COLO668 (cell line): ENCODE results near the gene MYOF.
A peak's percentile ranks its signal among the peaks of the same experiment; 100 is the strongest.
"Not testable (repeated sequence)": the region's sequence is repeated elsewhere in the genome, so short reads cannot be mapped to it uniquely, and the experiment has no call there.

Source experiments
- DNase-seq: peaks from one replicate; lab custom pipeline; 2025; ENCODE audit not compliant: unreplicated experiment; lab: John Stamatoyannopoulos, UW

Gene MYOF

DNA sequence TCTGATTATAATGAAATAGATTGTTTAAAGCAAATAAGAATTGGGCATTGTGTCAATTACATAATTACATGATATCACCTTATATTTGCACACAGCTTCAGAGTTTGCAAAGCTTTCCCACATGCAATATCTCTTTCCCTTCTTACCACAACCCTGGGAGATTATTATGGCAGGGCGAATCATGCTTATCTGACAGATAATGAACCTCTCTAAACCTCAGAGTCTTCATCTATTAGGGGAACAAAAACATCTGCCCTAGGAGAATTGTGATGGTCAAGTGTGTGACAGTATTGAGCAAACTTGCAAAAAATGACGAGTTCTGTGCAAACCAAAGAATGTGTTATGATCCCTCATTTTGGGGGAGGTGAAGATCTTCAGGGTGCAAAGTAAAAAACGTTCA lies 90.0 kb downstream of the MYOF start:
- no peak for DNase-seq

DNA sequence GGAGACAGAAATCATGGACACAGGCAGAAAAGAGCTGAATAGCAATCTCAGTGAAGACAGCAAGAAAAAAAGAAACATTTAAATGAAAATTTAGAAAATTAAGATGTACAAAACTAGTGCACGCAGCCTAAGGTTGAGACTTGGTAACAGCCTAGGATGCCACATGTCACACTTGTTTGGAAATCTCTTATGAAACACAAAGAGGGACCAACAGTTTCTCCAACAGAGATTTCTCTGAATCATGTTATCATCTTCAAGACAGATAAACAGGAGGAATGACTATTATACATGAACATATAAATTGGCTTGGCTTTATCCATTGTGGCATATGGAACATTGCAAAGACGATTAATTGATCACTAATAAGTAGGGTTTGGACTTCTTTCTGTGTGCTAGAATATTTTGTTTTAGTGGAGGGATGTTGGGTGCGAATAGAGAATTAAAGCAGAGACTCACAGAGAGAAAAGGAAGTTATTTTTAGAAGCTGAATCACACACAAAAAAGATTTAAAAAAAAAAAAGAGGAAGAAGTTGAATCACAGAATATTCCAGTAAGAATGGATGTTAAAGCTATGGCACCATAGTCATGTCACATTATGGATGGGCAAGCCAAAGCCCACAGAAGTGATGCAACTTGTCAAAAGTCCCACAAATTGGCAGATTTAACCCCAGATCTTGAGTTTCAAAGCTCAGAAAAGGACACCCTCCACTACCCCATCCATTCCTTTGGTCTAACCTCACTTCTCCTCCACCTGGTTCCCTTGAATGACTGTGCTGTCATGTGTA lies 91.6 kb downstream of the MYOF start:
- no peak for DNase-seq

DNA sequence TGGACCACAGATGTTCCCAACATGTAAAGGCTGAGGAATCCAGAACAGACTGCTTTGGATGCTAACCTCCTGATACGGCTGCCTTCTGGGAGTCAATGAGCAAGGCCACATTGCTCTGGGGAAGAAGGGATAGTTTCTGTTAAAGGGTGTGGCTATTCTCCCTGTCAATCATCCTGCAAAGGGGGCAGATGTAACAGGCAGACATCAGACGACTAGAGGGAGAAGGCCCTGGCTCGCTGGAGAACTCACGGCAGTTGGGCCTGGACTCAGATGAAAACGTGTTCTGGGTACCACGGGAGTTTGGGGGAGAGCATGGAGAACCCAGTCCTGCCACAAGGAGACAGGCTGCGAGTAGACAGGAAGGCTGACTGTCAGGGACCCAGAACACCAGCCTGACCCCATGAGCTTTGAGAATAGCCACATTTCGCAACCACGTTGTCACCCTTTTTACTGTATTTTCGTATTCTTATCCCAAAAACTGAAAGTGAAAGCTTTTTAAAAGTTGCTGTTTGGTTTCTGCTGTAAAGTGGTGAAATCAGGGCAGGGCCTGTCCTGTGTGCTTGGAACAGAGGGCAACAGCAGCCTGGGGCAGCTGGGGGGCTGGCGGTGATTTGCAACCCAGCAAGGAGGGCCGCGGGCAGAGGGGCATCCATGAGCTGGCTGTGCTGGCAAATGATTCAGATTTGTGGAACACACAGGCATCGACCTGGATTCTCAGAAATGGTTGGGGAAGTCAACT lies 95.3 kb downstream of the MYOF start:
- DNase-seq, result no peak

DNA sequence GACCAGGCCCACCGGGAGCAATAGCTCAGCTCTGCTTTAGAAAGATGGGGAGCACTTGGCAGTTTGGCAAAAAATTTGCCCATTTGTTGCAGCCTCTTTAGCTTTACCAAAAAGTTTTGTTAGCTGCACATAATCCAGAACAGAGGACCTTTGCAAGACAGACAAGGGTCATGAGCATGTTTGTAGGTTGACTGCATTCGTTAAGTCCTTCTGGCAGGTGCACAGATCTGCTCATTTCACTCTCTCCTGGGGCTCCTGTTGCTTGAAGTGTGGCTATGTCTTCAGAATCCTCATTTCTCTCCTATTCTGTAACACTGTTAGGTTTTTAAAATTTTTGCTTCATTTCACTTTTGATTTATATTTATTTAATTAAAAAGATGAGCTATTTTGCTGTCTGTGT lies 96.8 kb downstream of the MYOF start:
- no peak for DNase-seq

DNA sequence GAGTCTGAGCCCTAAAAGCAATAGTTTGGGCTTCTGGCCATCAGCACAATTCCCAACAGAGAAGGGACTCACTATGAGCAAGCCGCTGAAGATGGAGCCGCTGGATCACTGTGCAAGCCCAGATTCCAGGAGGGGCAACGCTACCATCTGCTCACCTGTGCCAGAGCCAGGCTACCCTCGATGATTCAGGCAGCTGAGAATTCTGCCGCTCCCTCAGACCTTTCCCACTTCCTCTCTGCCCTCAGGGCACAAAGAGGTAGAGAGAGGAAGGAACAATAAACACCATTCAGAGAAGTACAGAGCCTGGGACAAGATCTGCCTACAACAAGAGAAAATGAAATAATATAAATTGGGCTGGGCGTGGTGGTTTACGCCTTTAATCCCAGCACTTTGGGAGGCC lies 98.1 kb downstream of the MYOF start:
- peak; percentile 51 for DNase-seq

DNA sequence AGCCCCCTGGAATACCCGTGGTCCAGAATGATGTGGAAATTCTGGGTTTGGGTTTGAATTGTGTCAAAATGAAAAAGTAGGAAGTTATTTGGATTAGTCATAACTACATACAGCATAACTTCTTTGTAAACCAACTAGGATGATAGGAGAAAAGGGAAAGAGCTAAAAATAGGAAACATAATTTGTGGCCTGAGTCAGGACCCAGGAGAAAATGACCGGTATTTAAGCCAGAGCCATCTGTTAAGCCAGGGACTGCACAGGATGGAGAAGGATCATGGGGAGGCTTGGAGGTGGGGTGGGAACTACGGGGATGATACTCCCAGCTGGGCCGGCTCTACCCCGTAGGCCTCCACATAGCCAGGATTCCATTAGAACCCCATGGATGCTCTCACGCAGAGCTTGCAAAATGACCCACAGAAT lies 98.6 kb downstream of the MYOF start:
- no peak for DNase-seq

DNA sequence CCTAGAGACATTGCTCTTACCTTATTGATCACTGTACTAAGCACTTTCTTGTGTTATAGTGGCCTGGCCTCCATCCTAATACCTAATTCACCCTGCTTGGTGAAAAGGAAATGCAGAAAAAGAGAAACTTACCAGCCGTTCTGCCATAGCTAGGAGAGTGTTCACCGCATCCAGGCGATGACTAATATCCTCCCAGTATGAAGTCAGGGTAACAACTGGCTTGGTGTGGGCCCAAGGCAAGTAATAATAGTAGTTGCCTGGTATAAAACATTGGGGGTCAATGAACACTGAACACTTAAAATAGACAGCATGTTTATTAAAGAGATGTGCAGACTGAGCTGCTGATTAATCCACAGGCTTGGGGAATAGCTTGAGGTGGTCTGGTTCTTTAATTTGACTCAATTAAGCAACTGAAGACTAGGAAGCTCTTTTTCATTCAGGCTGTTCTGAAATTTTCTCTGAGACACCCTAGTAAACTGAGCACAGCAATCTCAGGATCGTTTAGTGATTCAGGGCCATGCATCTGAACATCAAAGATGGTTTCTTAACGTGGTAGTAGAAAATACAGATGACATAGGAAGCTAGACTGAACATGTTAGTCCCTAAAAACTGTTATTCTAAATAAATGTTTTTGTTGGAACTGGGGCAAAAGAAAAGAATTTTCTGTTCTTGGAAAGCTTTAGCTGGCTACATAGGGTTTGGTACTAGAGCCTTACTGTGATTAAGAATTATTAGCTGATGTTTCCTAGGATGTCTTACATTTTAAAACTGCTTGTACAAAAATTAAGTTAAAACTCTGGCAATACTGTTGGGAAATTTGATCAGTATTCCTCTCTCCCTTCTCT lies 102.2 kb downstream of the MYOF start:
- DNase-seq, result no peak

DNA sequence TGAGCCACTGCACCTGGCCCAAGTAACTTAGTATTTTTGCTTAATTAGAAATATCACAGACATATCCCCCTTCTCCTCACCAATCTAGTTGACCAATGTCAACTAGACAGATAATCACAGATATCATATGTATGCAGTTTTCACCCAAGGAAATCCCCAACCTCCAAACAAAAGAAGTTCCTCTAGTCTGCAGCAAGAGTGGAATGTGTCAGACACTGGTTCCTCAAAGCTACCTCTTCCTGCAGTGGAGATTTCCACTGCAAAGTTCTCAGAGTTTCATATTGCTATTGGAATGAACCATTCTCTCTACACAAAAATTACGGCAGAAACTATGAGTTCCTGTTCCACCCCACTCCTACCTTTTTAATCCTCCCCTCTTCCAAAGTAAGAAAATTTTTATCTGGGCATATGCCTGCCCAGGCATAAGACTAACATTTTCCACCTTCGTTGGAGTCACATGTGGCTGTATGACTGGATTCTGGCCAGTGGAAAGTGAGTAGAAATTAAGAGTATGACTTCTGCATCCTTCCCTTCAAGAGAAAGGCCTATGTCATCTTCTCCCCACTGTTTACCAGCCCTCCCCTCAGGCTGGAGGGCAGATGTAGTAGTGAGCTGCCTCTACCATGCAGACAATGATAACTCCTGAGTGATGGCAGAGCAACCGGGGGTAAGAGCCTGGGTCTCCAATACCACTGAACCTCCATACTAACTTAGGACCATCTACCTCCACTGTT lies 103.0 kb downstream of the MYOF start:
- no peak for DNase-seq

DNA sequence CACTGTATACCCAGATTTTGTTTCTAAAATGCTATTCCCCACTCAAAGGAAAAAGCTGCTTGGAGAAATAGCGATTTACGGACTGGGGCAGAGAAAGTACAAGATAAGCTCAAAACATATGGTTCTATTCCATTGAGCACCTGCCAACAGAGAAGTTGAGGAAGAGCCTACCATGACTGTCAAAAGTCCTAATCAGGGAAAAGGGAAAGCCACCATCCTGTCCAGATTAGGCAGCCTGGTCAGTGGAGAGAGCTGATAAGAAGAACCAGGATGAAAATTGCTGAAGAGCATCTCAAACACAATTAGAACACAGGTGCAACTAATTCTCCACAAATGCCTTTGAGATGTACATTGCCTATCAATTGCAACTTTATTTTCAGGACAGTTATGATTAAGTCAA lies 104.1 kb downstream of the MYOF start:
- DNase-seq, result no peak

DNA sequence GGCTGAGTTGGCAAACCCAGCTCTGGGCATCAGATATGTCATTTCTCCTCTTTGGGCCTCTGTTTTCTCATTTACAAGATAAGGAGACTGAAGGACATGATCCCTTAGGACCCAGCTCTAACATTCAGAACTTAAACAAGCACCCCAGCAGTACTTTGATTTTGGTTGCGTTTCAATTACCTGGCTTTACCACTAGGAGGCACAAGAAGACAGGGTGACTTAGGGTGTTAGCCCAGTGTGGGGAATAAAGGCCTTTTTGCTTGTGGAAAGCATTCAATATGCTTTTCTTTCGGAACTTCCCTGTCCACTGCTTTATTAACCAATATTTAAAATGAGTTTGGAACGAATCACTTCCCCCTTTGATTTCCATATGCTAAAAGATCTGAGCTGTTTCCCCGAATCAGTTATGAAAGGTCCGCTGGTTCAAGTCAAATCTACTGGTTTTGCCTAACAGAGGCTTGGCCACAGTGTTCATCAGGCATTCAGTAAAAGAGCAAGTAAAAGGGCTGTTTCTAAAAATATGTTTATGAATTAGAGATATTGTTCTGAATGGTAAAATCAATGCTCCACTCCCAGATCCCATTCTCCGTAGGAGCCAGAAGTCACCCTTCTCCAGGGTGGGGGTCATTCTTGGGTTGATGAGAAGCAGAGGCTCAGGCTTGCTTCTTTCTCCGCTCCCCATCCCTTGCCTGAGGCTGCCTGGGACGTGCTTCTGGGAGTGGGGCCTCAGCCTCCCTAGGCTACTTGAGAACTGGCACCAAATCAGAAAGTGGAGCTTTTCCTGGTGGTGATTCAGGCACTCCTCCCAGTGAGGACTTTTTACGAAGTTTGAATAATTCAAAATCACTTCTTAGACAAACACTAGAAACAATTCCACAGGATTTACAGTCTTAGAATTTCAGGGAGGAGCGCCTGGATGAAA lies 105.5 kb downstream of the MYOF start:
- peak; percentile 37 for DNase-seq

DNA sequence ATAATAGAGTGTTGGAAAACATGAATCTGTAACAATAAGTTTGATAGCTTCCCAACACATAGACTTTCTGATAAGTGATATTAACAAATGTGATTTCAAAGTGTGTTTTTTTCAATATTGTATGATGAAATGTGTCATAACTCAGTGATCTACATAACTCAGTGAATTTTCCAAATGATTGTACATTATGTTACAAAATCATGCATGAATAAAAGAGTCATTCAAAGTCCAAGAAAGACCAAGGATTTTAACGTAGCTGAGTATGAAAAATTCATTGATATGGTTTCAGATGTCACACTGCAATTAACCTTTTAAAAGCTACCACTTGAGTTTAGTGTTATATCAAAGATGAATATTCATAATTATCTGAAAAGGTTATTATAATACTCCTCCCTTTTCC lies 111.2 kb downstream of the MYOF start:
- no peak for DNase-seq

DNA sequence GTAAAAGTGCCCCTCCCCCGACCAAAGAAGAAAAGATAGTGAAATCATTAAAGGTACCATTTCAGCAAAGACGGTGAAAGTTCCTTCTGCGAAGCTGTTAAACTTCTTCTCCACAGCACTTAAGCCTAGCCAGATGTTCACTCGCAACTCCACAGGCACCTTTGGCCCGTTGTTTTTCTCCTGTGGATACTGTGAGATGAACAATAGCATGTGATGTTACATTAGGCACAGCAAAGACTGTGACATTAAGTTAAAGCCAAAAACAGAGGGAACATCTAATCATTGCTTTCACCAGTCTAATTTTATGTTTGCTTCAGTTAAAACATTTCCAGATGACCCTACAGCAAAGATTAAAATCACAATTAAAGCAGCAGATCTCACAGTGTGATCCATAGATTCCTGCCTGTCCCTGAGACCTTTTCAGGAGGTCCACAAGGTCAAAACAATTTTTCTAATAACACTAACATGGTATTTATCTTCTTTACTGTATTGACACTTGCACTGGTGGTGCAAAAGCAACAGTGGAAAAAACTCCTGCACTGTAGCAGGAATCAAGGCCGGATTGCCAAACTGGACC lies 112.5 kb downstream of the MYOF start:
- DNase-seq, result no peak

DNA sequence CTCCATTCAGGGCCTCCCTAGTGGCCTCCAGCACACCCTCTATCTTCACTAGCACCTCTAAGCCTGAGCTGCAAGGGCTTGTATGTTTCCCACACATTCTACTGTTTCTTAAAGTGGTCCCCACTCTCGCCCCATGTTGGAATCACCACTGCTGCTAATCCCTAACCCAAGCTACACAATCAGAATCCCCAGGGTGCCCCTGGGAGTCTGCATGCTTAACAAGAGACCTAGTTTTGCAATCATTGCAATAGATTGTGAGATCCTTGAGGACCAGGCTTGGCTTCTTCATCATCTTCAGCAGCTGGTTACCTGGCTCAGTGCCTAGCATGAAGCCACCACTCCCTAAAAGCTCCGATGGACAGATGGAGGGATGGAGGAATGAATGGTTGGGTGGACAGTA lies 113.9 kb downstream of the MYOF start:
- no peak for DNase-seq

DNA sequence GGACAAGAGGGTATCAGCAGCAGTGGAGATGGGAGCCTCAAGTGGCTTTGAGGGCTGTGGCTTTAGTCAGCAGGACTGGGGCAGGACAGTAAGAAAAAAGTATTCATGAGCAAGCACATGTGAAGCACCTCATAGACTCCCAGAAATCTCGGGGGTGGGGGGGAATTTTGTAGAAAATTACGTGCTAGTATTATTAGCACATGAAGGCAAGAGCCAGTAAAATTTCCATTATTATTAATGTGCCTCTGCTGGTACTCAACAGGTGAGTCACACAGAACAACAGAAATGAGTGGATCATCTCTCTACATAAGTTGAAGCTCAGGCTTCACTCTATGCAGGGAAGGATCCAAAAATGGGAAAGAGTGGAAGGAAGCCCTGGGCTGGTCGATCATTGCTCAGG lies 114.5 kb downstream of the MYOF start:
- no peak for DNase-seq

DNA sequence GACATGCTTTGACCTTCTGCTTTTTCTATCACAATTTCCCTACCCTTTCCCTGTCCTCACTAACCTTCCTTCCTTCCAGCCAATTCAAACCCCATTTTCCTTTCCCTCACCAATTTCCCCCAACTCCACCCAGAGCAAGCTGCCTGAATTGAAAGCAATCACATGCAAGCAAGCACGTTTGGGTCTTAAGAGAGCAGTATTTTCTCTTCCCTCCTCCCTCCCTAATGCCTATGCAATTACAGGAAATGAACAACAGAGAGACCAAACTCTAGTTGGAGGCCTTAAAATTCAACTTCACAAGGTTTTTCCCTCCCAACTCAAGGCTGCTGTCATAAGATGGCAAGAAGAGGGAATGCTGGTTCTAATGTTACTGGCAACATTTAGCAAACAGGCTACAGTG lies 117.2 kb downstream of the MYOF start:
- no peak for DNase-seq

DNA sequence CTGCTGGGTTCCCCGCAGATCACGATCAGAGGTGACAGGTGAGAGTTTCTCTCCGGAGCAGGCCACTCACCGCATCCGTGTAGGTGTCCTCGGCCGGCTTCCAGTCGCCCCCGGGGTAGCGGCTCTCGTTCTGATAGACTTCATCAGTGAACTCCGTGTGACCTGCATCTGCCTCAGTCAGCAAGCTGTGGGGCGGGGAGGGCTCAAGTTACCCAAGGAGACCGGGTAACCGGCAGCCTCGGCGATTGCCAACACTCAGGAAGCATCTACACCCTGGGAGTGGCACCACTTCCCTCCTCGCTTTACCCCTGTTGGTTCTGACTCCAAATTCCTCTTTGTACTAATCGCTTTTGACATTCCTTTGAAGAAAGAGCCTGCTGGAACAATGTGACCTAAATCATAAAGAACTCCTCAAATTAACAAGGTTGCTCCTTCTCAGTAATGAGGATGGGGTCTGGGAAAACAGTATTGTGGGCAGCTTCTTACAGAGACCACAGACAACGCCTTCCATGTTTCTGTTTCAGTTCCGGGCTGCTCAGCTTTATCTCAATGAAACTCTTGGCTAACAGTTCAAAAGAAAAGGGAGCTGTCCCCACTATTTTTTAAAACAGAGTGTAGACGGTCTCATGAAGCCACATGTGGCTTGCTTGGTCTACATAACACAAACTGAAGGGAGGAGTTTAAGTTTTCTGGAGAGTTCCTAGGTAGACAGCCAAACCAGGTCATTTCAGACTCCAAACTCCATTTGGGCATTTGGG lies 118.1 kb downstream of the MYOF start:
- DNase-seq, result no peak

DNA sequence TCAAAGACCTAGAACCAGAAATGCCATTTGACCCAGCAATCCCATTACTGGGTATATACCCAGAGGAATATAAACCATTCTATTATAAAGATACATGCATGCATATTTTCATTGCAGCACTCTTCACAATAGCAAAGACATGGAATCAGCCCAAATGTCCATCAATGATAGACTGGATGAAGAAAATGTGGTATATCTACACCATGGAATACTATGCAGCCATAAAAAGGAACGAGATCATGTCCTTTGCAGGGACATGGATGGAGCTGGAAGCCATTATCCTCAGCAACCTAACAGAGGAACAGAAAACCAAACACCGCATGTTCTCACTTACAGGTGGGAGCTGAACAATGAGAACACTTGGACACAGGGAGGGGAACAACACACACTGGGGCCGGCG lies 123.7 kb downstream of the MYOF start:
- DNase-seq, result not testable (repeated sequence)

DNA sequence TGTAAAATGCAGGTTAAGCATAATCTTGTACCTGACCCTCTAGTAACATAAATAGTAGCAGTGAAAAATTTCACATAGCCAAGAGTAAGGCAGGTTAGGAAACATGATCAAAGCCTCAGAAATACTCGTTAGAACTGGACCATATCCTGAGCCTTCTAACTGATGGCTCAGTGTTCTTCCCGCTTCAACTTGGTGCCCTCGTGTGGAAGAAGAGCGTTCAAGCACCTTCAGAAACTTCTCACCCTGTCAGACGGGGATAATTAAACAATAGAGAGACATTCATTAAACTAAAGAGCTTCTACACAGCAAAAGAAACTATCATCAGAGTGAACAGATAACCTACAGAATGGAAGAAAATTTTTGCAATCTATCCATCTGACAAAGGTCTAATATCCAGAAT lies 124.5 kb downstream of the MYOF start:
- DNase-seq, result peak; percentile 6

DNA sequence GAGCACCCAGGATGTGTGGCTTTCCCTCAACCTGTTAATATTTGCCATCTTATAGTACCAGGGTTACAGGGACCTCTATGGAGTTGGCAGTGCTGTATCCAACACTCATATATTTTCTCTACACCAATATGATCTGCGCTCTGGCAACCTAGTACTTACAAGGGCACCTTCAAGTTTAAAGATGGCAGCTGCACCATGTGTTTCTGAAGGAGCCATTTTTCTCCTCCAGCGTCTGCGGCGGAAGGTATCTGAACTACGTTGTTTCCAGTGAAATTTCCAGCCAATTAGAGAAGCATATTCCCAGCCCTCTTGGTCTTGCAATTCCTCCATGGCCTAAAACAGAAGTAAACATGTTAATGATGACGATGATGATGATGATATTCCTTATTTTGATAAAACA lies 125.6 kb downstream of the MYOF start:
- no peak for DNase-seq
